ENCODE measurements around the gene AAGAB.

GRCh38 chr15:67216859-67217258, 37.6 kb downstream of the AAGAB start:
- no peak for TF ChIP-seq CTCF (IDR thresholded peaks at IDR 0.05)
- no peak for TF ChIP-seq POLR2AphosphoS5 (IDR thresholded peaks at IDR 0.05)
- TF ChIP-seq POLR2A (IDR thresholded peaks at IDR 0.05): no peak

Data from prostate gland (tissue), 2 donors.